ENCODE results near the gene ISL2.

Gene ISL2

GRCh38 chr15:76334438-76335306, 1.9 kb upstream of the ISL2 start:
- peak overlapping the region; percentile 66 for H3K9ac ChIP-seq (ENCODE audit: insufficient read length, low read depth)
- TF ChIP-seq ZNF274 (IDR thresholded peaks at IDR 0.05; ENCODE audit: low read depth, low read length) (no peak), YY1 (IDR thresholded peaks at IDR 0.05; ENCODE audit: insufficient read depth, insufficient read length) (no peak), SUZ12 (IDR thresholded peaks at IDR 0.05; ENCODE audit: extremely low read depth, insufficient read depth, insufficient read length) (no peak)
- H3K4me1 ChIP-seq (ENCODE audit: insufficient read depth, insufficient read length) = peaks cover 19% of the 10 kb centered on the region
- H3K4me3 ChIP-seq (ENCODE audit: insufficient read length, low read depth) = peak overlapping the region; percentile 45
- DNase-seq (ENCODE audit: low read depth, low spot score) = no peak
- no peaks in the 10 kb centered on the region for H3K9me3 ChIP-seq (ENCODE audit: insufficient read depth, low read length)
- H3K36me3 ChIP-seq (ENCODE audit: insufficient read depth, insufficient read length, low read length) = no peaks in the 10 kb centered on the region
- H3K27me3 ChIP-seq (ENCODE audit: insufficient read depth, insufficient read length) = peaks cover 75% of the 10 kb centered on the region

GRCh38 chr15:76335307-76336253, 993 bp upstream of the ISL2 start:
- Histone ChIP-seq H3K9ac (ENCODE audit: insufficient read length, low read depth) (peak overlapping the region; percentile 68), H3K9me3 (ENCODE audit: insufficient read depth, low read length) (no peaks in the 10 kb centered on the region), H3K36me3 (ENCODE audit: insufficient read depth, insufficient read length, low read length) (no peaks in the 10 kb centered on the region), H3K4me3 (ENCODE audit: insufficient read length, low read depth) (peak overlapping the region; percentile 45), H3K4me1 (ENCODE audit: insufficient read depth, insufficient read length) (peaks cover 17% of the 10 kb centered on the region), H3K27me3 (ENCODE audit: insufficient read depth, insufficient read length) (peaks cover 84% of the 10 kb centered on the region)
- no peak for DNase-seq (ENCODE audit: low read depth, low spot score)
- TF ChIP-seq YY1 (IDR thresholded peaks at IDR 0.05; ENCODE audit: insufficient read depth, insufficient read length) = no peak
- no peak for TF ChIP-seq ZNF274 (IDR thresholded peaks at IDR 0.05; ENCODE audit: low read depth, low read length)

DNA sequence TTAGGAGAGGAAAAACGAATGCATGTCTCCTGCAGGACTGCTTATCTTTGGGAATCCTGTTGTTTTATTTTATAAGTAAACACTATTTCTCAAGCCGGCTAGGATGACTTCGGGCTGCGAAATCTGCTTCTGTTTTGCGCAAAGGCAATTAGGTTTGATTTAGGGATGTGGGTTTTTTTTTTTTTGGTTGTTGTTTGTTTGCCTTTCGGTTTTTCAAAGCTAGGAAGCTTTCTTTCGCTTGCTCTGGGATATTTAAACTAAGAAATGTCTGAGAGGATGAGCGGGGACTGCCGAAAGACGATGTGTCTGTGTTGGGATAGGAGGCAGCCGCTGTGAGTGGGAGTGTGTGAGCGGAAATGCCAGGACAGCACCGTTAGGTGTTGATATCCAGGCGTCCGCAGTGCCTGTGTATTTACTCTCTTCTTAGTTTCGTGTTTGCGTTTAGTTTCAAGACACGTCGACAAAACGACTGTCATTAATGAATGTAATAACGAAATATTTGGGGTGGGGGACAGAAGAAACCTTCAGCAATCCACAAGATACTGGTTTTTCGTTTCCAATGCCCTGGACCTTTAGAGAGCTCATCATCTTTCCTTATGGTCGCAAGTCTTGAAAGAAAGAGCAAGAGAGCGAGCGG, 604 bp downstream of the ISL2 start:
- H3K4me1 ChIP-seq (ENCODE audit: insufficient read depth, insufficient read length) = peaks cover 25% of the 10 kb centered on the region
- no peak overlapping the region for H3K9ac ChIP-seq (ENCODE audit: insufficient read length, low read depth)
- no peak for TF ChIP-seq YY1 (IDR thresholded peaks at IDR 0.05; ENCODE audit: insufficient read depth, insufficient read length)
- no peak for TF ChIP-seq ZNF274 (IDR thresholded peaks at IDR 0.05; ENCODE audit: low read depth, low read length)
- no peak for TF ChIP-seq SUZ12 (IDR thresholded peaks at IDR 0.05; ENCODE audit: extremely low read depth, insufficient read depth, insufficient read length)
- peaks cover 100% of the 10 kb centered on the region for H3K27me3 ChIP-seq (ENCODE audit: insufficient read depth, insufficient read length)
- DNase-seq (ENCODE audit: low read depth, low spot score) = no peak
- H3K9me3 ChIP-seq (ENCODE audit: insufficient read depth, low read length) = peaks cover 3% of the 10 kb centered on the region; the same call in 1 of the 2 replicates
- no peaks in the 10 kb centered on the region for H3K36me3 ChIP-seq (ENCODE audit: insufficient read depth, insufficient read length, low read length)
- peak overlapping the region; percentile 42 for H3K4me3 ChIP-seq (ENCODE audit: insufficient read length, low read depth)

- DNase-seq (ENCODE audit: low read depth, low spot score) = no peak
- Histone ChIP-seq H3K9me3 (ENCODE audit: insufficient read depth, low read length) (peaks cover 8% of the 10 kb centered on the region; the same call in 1 of the 2 replicates), H3K36me3 (ENCODE audit: insufficient read depth, insufficient read length, low read length) (no peaks in the 10 kb centered on the region), H3K27me3 (ENCODE audit: insufficient read depth, insufficient read length) (peaks cover 100% of the 10 kb centered on the region), H3K4me3 (ENCODE audit: insufficient read length, low read depth) (peak overlapping the region; percentile 42), H3K9ac (ENCODE audit: insufficient read length, low read depth) (peak overlapping the region; percentile 68), H3K4me1 (ENCODE audit: insufficient read depth, insufficient read length) (peaks cover 25% of the 10 kb centered on the region)
- TF ChIP-seq YY1 (IDR thresholded peaks at IDR 0.05; ENCODE audit: insufficient read depth, insufficient read length) (no peak), SUZ12 (IDR thresholded peaks at IDR 0.05; ENCODE audit: extremely low read depth, insufficient read depth, insufficient read length) (peak; percentile 99)
Measured at GRCh38 chr15:76337696-76338485, 1.3 kb downstream of the ISL2 start.

- Histone ChIP-seq H3K9me3 (ENCODE audit: insufficient read depth, low read length) (peaks cover 8% of the 10 kb centered on the region; the same call in 1 of the 2 replicates), H3K4me1 (ENCODE audit: insufficient read depth, insufficient read length) (peaks cover 25% of the 10 kb centered on the region), H3K36me3 (ENCODE audit: insufficient read depth, insufficient read length, low read length) (no peaks in the 10 kb centered on the region), H3K9ac (ENCODE audit: insufficient read length, low read depth) (peak overlapping the region; percentile 68), H3K4me3 (ENCODE audit: insufficient read length, low read depth) (peak overlapping the region; percentile 42), H3K27me3 (ENCODE audit: insufficient read depth, insufficient read length) (peaks cover 100% of the 10 kb centered on the region)
- no peak for TF ChIP-seq YY1 (IDR thresholded peaks at IDR 0.05; ENCODE audit: insufficient read depth, insufficient read length)
- TF ChIP-seq SUZ12 (IDR thresholded peaks at IDR 0.05; ENCODE audit: extremely low read depth, insufficient read depth, insufficient read length) = peak; percentile 57
- TF ChIP-seq ZNF274 (IDR thresholded peaks at IDR 0.05; ENCODE audit: low read depth, low read length) = no peak
- no peak for DNase-seq (ENCODE audit: low read depth, low spot score)
Measured at GRCh38 chr15:76338486-76339304, 2.1 kb downstream of the ISL2 start.
